Loucy (cell line): ENCODE measurements around the gene ACSM4.

Source experiments
- H2AFZ ChIP-seq: fragments of 200-600 bp; sonication (generic); 2 replicates; pipeline ENCODE4 v1.6.0; 2016; ENCODE audit warnings: antibody characterized with exemption, mild to moderate bottlenecking, low read length, moderate library complexity
- H3F3A ChIP-seq: fragments of 200-600 bp; 2 replicates; pipeline ENCODE4 v1.6.0; 2016; ENCODE audit warnings: antibody characterized with exemption, low read depth, mild to moderate bottlenecking
- H3K27me3 ChIP-seq: fragments of 200-600 bp; sonication (generic); 2 replicates; pipeline ENCODE4 v1.6.1; 2014; ENCODE audit warnings: low read length, mild to moderate bottlenecking; ENCODE audit not compliant: insufficient read depth, poor library complexity, severe bottlenecking
- H3K36me3 ChIP-seq: fragments of 200-600 bp; sonication (generic); 2 replicates; pipeline ENCODE4 v1.6.1; 2016; ENCODE audit warnings: low read length; ENCODE audit not compliant: insufficient read depth
- H3K4me1 ChIP-seq: fragments of 200-600 bp; sonication (generic); 2 replicates; pipeline ENCODE4 v1.5.1; 2014; ENCODE audit warnings: low read length, mild to moderate bottlenecking; ENCODE audit not compliant: insufficient read depth, poor library complexity, severe bottlenecking
- H3K4me2 ChIP-seq: fragments of 200-600 bp; sonication (generic); 2 replicates; pipeline ENCODE4 v1.6.0; 2014; ENCODE audit warnings: antibody characterized with exemption, low read length, low read depth, mild to moderate bottlenecking; ENCODE audit not compliant: poor library complexity, severe bottlenecking
- H3K4me3 ChIP-seq: fragments of 200-600 bp; sonication (generic); 2 replicates; pipeline ENCODE4 v1.5.1; 2014; ENCODE audit warnings: low read length, mild to moderate bottlenecking, mixed read lengths; ENCODE audit not compliant: poor library complexity, severe bottlenecking
- H3K79me2 ChIP-seq: fragments of 200-600 bp; sonication (generic); 2 replicates; pipeline ENCODE4 v1.6.1; 2014; ENCODE audit warnings: low read length; ENCODE audit not compliant: insufficient read depth
- H3K9ac ChIP-seq: fragments of 200-600 bp; sonication (generic); 2 replicates; pipeline ENCODE4 v1.6.0; 2014; ENCODE audit warnings: mild to moderate bottlenecking, low read depth, low read length, moderate library complexity; ENCODE audit not compliant: poor library complexity, severe bottlenecking
- H3K9me2 ChIP-seq: fragments of 200-600 bp; sonication (generic); replicated peaks from 2 replicates; pipeline ENCODE4 v1.6.1; 2016; ENCODE audit warnings: low read depth, low read length, mixed read lengths
- H3K9me3 ChIP-seq: fragments of 200-600 bp; sonication (generic); 2 replicates; pipeline ENCODE4 v1.6.1; 2014; ENCODE audit warnings: mild to moderate bottlenecking, antibody characterized with exemption, low read length, low read depth; ENCODE audit not compliant: insufficient read depth
- H4K20me1 ChIP-seq: fragments of 200-600 bp; sonication (generic); 2 replicates; pipeline ENCODE4 v1.6.0; 2014; ENCODE audit warnings: antibody characterized with exemption, low read length, mild to moderate bottlenecking; ENCODE audit not compliant: insufficient read depth, poor library complexity, severe bottlenecking
- EZH2phosphoT487 ChIP-seq: fragments of 200-600 bp; IDR thresholded peaks from 2 replicates; pipeline ENCODE4 v1.6.1; 2018; ENCODE audit warnings: antibody characterized with exemption, mild to moderate bottlenecking, moderate library complexity, borderline replicate concordance
- TF ChIP-seq, protein P1 (sequence below): fragments of 200-600 bp; sonication (generic); conservative IDR thresholded peaks from 2 replicates; pipeline ENCODE4 v1.5.1; 2014; ENCODE audit warnings: mild to moderate bottlenecking, antibody characterized with exemption, low read length

Gene ACSM4

DNA sequence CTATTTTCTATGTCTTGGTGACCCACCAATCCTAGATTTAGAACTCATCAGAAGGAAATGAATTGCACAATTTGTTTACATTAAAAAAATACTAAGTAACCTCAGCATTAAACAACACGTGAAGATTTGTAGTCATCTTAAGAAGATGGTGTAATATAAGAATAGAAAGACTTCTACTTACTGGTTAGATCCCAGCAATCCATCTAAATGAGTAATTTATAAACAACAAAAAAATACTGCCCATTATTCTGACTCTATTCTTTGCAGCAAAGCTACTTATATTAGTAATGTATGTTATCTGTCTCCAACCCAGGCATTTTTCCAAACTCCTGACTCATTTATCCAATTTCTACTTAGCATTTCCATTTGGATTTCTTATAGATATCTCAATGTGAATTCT lies 72.3 kb downstream of the ACSM4 start:
- no peaks in the 10 kb centered on the region for H3K27me3 ChIP-seq
- no peaks in the 10 kb centered on the region for H3K9me2 ChIP-seq
- H3K36me3 ChIP-seq, result no peaks in the 10 kb centered on the region
- H3K4me1 ChIP-seq, result no peaks in the 10 kb centered on the region
- no peak overlapping the region for H3K4me3 ChIP-seq
- H3K79me2 ChIP-seq, result no peaks in the 10 kb centered on the region
- no peaks in the 10 kb centered on the region for H4K20me1 ChIP-seq
- no peak overlapping the region for H2AFZ ChIP-seq
- H3K9me3 ChIP-seq, result no peaks in the 10 kb centered on the region
- TF ChIP-seq, protein P1, sequence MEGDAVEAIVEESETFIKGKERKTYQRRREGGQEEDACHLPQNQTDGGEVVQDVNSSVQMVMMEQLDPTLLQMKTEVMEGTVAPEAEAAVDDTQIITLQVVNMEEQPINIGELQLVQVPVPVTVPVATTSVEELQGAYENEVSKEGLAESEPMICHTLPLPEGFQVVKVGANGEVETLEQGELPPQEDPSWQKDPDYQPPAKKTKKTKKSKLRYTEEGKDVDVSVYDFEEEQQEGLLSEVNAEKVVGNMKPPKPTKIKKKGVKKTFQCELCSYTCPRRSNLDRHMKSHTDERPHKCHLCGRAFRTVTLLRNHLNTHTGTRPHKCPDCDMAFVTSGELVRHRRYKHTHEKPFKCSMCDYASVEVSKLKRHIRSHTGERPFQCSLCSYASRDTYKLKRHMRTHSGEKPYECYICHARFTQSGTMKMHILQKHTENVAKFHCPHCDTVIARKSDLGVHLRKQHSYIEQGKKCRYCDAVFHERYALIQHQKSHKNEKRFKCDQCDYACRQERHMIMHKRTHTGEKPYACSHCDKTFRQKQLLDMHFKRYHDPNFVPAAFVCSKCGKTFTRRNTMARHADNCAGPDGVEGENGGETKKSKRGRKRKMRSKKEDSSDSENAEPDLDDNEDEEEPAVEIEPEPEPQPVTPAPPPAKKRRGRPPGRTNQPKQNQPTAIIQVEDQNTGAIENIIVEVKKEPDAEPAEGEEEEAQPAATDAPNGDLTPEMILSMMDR, result no peak
- TF ChIP-seq EZH2phosphoT487, result no peak
- H3K9ac ChIP-seq, result no peak overlapping the region
- no peaks in the 10 kb centered on the region for H3F3A ChIP-seq
- no peak overlapping the region for H3K4me2 ChIP-seq
